CD14-positive monocyte (primary cell): Measurements from ENCODE around the gene ENDOG. TPM values are rescaled to one million over a fixed set of nuclear protein-coding genes. Genes with fewer than 3 reads are reported as not detected.
"Not testable (repeated sequence)": the region's sequence is repeated elsewhere in the genome, so short reads cannot be mapped to it uniquely, and the experiment has no call there.

ENCODE experiments used
- DNase-seq, 3 donors: peaks; one replicate each; pipeline ENCODE4 v3.0.0-alpha.2; 2011 to 2022
- H2AFZ ChIP-seq: 2 replicates; pipeline ENCODE4 v1.6.0; 2012; ENCODE audit warnings: mild to moderate bottlenecking, low read depth, low read length, inconsistent platforms; ENCODE audit not compliant: insufficient read depth, poor library complexity, severe bottlenecking
- H3K27ac ChIP-seq, 2 donors: 1 replicate in 1 of 2; 2 replicates in 1 of 2; pipeline ENCODE4 v1.5.1; 2012 to 2013; ENCODE audit warnings: low read length in 2 of 2, control low read depth in 1 of 2, inconsistent platforms in 1 of 2, low read depth in 1 of 2, mild to moderate bottlenecking in 1 of 2
- H3K27me3 ChIP-seq, 2 donors: one replicate each; pipeline versions ENCODE4 v1.6.0 to v1.6.1; 2011 to 2013; ENCODE audit warnings: low read length in 2 of 2; ENCODE audit not compliant: control insufficient read depth in 2 of 2, insufficient read depth in 2 of 2
- H3K36me3 ChIP-seq, 2 donors: replicated peaks in 1 of 2; 1 replicate in 1 of 2; 2 replicates in 1 of 2; pipeline versions ENCODE4 v1.5.1 to v1.6.1; 2012 to 2013; ENCODE audit warnings: low read length in 2 of 2, control low read depth in 1 of 2, inconsistent platforms in 1 of 2, mild to moderate bottlenecking in 1 of 2; ENCODE audit not compliant: insufficient read depth in 2 of 2, control insufficient read depth in 1 of 2
- H3K4me1 ChIP-seq, 2 donors: 1 replicate in 1 of 2; 2 replicates in 1 of 2; pipeline versions ENCODE4 v1.5.1 to v1.6.1; 2012 to 2013; ENCODE audit warnings: low read length in 2 of 2, control low read depth in 1 of 2, inconsistent platforms in 1 of 2, mild to moderate bottlenecking in 1 of 2, moderate library complexity in 1 of 2; ENCODE audit not compliant: insufficient read depth in 2 of 2, control insufficient read depth in 1 of 2
- H3K4me2 ChIP-seq: replicated peaks from 2 replicates; pipeline ENCODE3; 2012; ENCODE audit warnings: low read length, moderate library complexity, mild to moderate bottlenecking; ENCODE audit not compliant: poor library complexity, severe bottlenecking; ENCODE audit errors: extremely low read depth
- H3K4me3 ChIP-seq, 3 experiments: fragments of 200-600 bp in 1 of 3; sonication (generic) in 1 of 3; replicated peaks in 1 of 3; 1 replicate in 2 of 3; 2 replicates in 1 of 3; pipeline ENCODE4 v1.5.1; 2011 to 2013; ENCODE audit warnings: low read length in 3 of 3, mild to moderate bottlenecking in 3 of 3, control low read depth in 2 of 3, low read depth in 2 of 3, inconsistent platforms in 1 of 3, moderate library complexity in 1 of 3
- H3K79me2 ChIP-seq: 2 replicates; pipeline ENCODE4 v1.6.0; 2012; ENCODE audit warnings: mild to moderate bottlenecking, control low read depth, inconsistent platforms, low read length, moderate library complexity; ENCODE audit not compliant: insufficient read depth
- H3K9ac ChIP-seq: 2 replicates; pipeline ENCODE4 v1.6.0; 2017; ENCODE audit warnings: low read length, mild to moderate bottlenecking; ENCODE audit not compliant: insufficient read depth, poor library complexity, severe bottlenecking
- H3K9me3 ChIP-seq, 2 donors: replicated peaks in 1 of 2; 1 replicate in 1 of 2; 2 replicates in 1 of 2; pipeline versions ENCODE4 v1.5.1 to v1.6.1; 2012 to 2013; ENCODE audit warnings: low read length in 2 of 2, control low read depth in 1 of 2; ENCODE audit not compliant: control insufficient read depth in 1 of 2, insufficient read depth in 1 of 2
- H4K20me1 ChIP-seq: 2 replicates; pipeline ENCODE4 v1.6.0; 2012; ENCODE audit warnings: mild to moderate bottlenecking, low read length, control low read depth, moderate library complexity; ENCODE audit not compliant: insufficient read depth
- H3K27ac Mint-ChIP-seq, 7 donors: one replicate each; pipeline ENCODE4 v1.8.0; 2020; ENCODE audit warnings: mild to moderate bottlenecking in 7 of 7, mixed read lengths in 7 of 7, moderate library complexity in 6 of 7, inconsistent platforms in 2 of 7
- H3K27me3 Mint-ChIP-seq, 3 donors: one replicate each; pipeline ENCODE4 v1.8.0; 2021 to 2022; ENCODE audit warnings: low read depth in 3 of 3, mild to moderate bottlenecking in 3 of 3, mixed read lengths in 3 of 3, moderate library complexity in 3 of 3, inconsistent platforms in 1 of 3
- H3K36me3 Mint-ChIP-seq, 2 donors: one replicate each; pipeline ENCODE4 v1.8.0; 2020; ENCODE audit warnings: mixed read lengths in 2 of 2, inconsistent platforms in 1 of 2, mild to moderate bottlenecking in 1 of 2
- H3K4me1 Mint-ChIP-seq: one replicate; pipeline ENCODE4 v1.8.0; 2020; ENCODE audit warnings: mild to moderate bottlenecking, mixed read lengths
- H3K4me3 Mint-ChIP-seq, 2 donors: one replicate each; pipeline ENCODE4 v1.8.0; 2020; ENCODE audit warnings: mild to moderate bottlenecking in 2 of 2, mixed read lengths in 2 of 2, moderate library complexity in 1 of 2
- H3K9me3 Mint-ChIP-seq, 7 donors: one replicate each; pipeline ENCODE4 v1.8.0; 2020 to 2022; ENCODE audit warnings: mixed read lengths in 7 of 7, mild to moderate bottlenecking in 6 of 7, moderate library complexity in 6 of 7, inconsistent platforms in 2 of 7
- CTCF ChIP-seq: fragments of 200-600 bp; IDR thresholded peaks from one replicate; pipeline ENCODE4 v1.8.0; 2022; ENCODE audit warnings: antibody characterized with exemption, mild to moderate bottlenecking
- WGBS: methylation state at CpG from one replicate; pipeline ENCODE4 v1.1.5; 2013; ENCODE audit warnings: missing lambda C conversion rate; ENCODE audit not compliant: insufficient coverage; 5-methylcytosine and 5-hydroxymethylcytosine counted together
- intact Hi-C, 2 donors: fragments of 100-400 bp; cut with micrococcal nuclease; formaldehyde crosslinking; loops; one replicate each; pipeline versions ENCODE4 v1.15.0 to v1.15.1; 2023
- polyA plus RNA-seq, 3 donors: library from polyadenylated mRNA; depleted of rRNA in 1 of 3; unstranded in 2 of 3; stranded (reverse) in 1 of 3; fragments of 300-500 nt in 2 of 3; fragments of >200 nt in 1 of 3; fragmentation: Illumina TruSeq in 2 of 3; gene quantifications; 1 replicate in 2 of 3; 2 replicates in 1 of 3; pipeline ENCODE4 v1.2.3, GENCODE V29; 2012 to 2021

The ENDOG gene
- polyA plus RNA-seq, 3 donors = 7.2 to 24.6 (median 13.0) TPM

DNA sequence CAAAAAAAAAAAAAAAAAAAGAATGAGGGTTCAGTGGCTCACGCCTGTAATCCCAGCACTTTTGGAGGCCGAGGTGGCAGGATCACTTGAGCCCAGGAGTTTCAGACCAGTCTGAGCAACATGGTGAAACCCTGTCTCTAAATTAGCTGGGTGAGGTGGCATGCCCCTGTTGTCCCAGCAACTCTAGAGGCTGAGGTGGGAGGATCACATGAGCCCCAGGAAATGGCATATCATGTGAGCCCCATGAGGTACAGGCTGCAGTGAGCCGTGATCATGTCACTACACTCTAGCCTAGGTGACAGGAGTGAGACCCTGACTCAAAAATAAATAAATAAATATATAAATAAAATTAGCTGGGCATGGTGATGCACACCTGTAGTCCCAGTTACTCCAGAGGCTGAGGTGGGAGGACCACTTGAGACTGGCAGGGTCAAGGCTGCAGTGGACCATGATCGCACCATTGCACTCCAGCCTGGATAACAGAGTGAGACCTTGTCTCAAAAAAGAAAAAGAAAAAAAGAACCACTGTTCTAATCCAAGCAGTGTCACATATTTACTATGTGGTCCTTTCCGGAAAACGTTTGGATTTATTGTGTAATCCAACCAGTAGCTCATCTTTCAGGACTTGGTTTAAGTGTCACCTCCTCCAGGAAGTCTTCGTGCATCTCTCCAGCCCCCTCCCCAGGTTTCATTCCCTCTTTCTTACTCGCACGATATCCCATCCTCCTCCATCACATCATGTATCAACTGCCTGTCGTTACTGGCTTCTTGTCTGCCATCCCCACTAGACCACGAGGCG, 23.6 kb downstream of the ENDOG start:
- H3K27ac ChIP-seq = no peak overlapping the region
- Mint-ChIP-seq H3K4me1 (no peaks in the 10 kb centered on the region), H3K4me3 (no peak overlapping the region), H3K9me3 (peaks cover 0 to 2% (median 0%) of the 10 kb centered on the region in 7 donors), H3K27ac (peak overlapping the region in 1 of 7 donors; percentile 13), H3K27me3 (no peaks in the 10 kb centered on the region), H3K36me3 (peaks cover 0 to 14% of the 10 kb centered on the region in 2 donors)
- no peak for TF ChIP-seq CTCF
- no peaks in the 10 kb centered on the region for H3K27me3 ChIP-seq
- WGBS = 98% methylated on average over 10 of the region's 12 CpGs
- intact Hi-C loops = no loop called here
- H3K36me3 ChIP-seq = no peaks in the 10 kb centered on the region
- H2AFZ ChIP-seq = no peak overlapping the region
- no peaks in the 10 kb centered on the region for H3K79me2 ChIP-seq
- H4K20me1 ChIP-seq = no peaks in the 10 kb centered on the region
- no peak overlapping the region for H3K9ac ChIP-seq
- no peak overlapping the region for H3K4me3 ChIP-seq
- H3K9me3 ChIP-seq = no peaks in the 10 kb centered on the region
- H3K4me2 ChIP-seq = no peak overlapping the region
- no peaks in the 10 kb centered on the region for H3K4me1 ChIP-seq
- DNase-seq = no peak

DNA sequence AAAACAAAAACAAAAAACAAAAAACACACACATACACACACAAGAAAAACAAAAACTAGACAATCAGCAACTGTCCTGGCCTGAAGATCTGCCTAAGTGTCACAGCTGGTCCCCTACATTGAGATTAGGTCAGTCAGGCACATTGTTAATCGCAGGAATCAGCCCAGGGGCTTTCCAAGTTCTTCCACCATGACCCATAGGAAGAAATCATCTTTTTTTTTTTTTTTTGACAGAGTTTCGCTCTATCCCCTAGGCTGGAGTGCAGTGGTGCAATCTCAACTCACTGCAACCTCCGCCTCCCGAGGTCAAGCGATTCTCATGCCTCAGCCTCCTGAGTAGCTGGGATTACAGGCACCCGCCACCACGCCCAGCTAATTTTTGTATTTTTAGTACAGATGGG, 24.9 kb downstream of the ENDOG start:
- H3K4me3 Mint-ChIP-seq, H3K27me3 Mint-ChIP-seq, H3K4me3 ChIP-seq, H3K27me3 ChIP-seq, H3K27ac ChIP-seq, H3K79me2 ChIP-seq, DNase-seq, H3K4me2 ChIP-seq, H3K36me3 ChIP-seq, intact Hi-C loops, H3K4me1 Mint-ChIP-seq, H3K9me3 ChIP-seq, H3K9me3 Mint-ChIP-seq, H3K36me3 Mint-ChIP-seq, H2AFZ ChIP-seq, H3K4me1 ChIP-seq, H4K20me1 ChIP-seq, H3K9ac ChIP-seq: not testable (repeated sequence)
- peak overlapping the region in 1 of 7 donors; percentile 49 for H3K27ac Mint-ChIP-seq
- 100% methylated on average over 1 of the region's 7 CpGs for WGBS
